Erythroblast (primary cell): ENCODE results near the gene MT1M.

Source experiments
- GATA1 ChIP-seq: IDR thresholded peaks from 2 replicates; pipeline ENCODE4 v1.6.1; 2011; ENCODE audit warnings: low read depth, mild to moderate bottlenecking, control low read depth, low read length, moderate library complexity
- POLR2A ChIP-seq: IDR thresholded peaks from 2 replicates; pipeline ENCODE4 v1.6.1; 2011; ENCODE audit warnings: mild to moderate bottlenecking, low read length

- no peak for TF ChIP-seq POLR2A
- no peak for TF ChIP-seq GATA1
These were observed 48.9 kb upstream of the MT1M start for GRCh38 chr16:56583351-56584168.
